RWPE1 (cell line): ENCODE results near the gene ZBTB25.
A peak's percentile ranks its signal among the peaks of the same experiment; 100 is the strongest.

Source experiments
- CTCF ChIA-PET: fragments of 350-600 bp; sonication (Branson Sonifier 250); formaldehyde crosslinking; extraction: SDS; loops from one replicate; lab custom pipeline; 2021; lab: Yijun Ruan, JAX
- POLR2A ChIA-PET: fragments of 400-600 bp; formaldehyde crosslinking; extraction: SDS; loops from one replicate; lab custom pipeline; 2020; ENCODE audit warnings: antibody characterized with exemption; ENCODE audit not compliant: low non-redundant PET; lab: Yijun Ruan, JAX
- DNase-seq: peaks from one replicate; pipeline ENCODE4 v3.0.0; 2012; ENCODE audit warnings: low spot score
- H3K27ac ChIP-seq: fragments of 450-650 bp; 2 replicates; pipeline ENCODE4 v1.5.1; 2017
- TF ChIP-seq, protein P1 (sequence below): fragments of 450-650 bp; conservative IDR thresholded peaks from 2 replicates; pipeline ENCODE4 v1.5.1; 2017; ENCODE audit warnings: low read depth, mild to moderate bottlenecking

The ZBTB25 gene

DNA sequence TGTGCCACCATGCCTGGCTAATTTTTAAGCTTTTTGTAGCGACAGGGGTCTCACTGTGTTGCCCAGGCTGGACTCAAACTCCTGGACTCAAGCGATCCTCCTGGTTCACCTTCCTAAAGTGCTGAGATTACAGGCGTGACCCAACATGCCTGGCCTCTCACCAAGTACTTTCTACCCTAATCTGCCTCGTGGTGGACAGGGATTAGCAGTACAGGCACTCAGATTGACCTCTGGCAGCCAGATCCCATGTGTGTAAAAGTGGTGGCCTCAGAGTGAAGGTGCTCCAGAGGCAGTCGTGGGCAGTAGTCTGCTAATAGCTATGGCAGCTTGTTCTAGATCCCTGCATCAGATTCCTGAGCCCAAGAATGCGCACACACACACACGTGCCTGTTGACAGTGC is 84.6 kb downstream of the ZBTB25 start:
- TF ChIP-seq, protein P1, sequence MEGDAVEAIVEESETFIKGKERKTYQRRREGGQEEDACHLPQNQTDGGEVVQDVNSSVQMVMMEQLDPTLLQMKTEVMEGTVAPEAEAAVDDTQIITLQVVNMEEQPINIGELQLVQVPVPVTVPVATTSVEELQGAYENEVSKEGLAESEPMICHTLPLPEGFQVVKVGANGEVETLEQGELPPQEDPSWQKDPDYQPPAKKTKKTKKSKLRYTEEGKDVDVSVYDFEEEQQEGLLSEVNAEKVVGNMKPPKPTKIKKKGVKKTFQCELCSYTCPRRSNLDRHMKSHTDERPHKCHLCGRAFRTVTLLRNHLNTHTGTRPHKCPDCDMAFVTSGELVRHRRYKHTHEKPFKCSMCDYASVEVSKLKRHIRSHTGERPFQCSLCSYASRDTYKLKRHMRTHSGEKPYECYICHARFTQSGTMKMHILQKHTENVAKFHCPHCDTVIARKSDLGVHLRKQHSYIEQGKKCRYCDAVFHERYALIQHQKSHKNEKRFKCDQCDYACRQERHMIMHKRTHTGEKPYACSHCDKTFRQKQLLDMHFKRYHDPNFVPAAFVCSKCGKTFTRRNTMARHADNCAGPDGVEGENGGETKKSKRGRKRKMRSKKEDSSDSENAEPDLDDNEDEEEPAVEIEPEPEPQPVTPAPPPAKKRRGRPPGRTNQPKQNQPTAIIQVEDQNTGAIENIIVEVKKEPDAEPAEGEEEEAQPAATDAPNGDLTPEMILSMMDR: no peak
- ChIA-PET CTCF (interaction anchor here (0.7 kb wide), 1 partner anchor 309 kb away, joined by 5 read pairs; no protein-coding TSS in a partner anchor), POLR2A (no interaction called here)

DNA sequence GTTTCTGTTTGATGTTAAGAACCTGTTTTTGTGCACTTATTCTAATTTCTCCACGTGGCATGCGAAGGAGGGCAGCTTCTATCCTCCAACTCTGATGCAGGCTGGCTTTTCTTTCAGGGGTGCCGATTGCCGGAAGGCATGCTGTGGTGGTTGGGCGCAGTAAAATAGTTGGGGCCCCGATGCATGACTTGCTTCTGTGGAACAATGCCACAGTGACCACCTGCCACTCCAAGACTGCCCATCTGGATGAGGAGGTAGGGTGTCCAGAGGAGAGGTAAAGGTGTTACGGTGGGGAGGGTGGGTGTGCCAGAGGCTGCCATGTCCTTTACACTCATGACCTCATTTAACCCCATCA is 85.9 kb downstream of the ZBTB25 start:
- POLR2A ChIA-PET: no interaction called here
- CTCF ChIA-PET: interaction anchor here (1.6 kb wide), 1 partner anchor 12 kb away, joined by 5 read pairs; no protein-coding TSS in a partner anchor
- TF ChIP-seq, protein P1: no peak
- DNase-seq: no peak
- H3K27ac ChIP-seq: no peak overlapping the region

More for the DNA sequence above, 84.6 kb downstream of the ZBTB25 start:
- H3K27ac ChIP-seq: peak overlapping the region; percentile 54
- DNase-seq: no peak

DNA sequence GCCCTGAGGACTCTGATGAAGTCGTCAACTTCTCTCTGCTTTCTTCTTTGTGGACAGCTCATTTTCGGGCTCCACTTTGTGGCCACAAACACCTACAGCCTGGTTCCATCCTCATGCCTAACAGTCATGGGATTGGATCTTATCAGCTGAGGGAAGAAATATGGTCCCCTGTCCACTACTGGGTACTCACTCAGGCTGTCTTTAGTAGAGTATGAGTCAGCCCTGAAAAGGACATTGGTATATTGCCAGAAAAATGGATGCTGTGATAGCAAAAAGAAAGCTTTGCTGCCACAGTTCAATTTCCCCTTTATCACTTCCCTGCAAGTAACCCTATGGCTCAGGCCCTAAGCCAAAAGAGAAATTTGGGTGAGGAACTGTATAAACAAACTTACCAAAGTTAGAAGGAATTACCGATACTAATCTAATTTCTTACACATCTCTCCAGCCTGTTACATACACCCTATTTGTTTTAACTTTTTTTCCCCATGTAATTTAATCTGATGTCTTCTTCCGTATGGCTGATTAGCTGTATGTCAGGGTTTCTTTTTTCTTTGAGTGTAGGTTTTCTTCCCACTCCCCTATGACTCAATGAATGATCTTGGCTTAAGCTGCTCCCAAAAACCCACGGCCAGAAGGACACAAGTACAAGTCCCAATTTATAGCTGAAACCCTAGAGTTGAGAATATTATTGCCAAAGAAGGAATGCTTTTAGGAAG is 86.4 kb downstream of the ZBTB25 start:
- no peak overlapping the region for H3K27ac ChIP-seq
- POLR2A ChIA-PET: interaction anchor here (0.6 kb wide), 1 partner anchor 48 kb away, joined by 3 read pairs; the partner anchor contains the start of gene AKAP5
- CTCF ChIA-PET: interaction anchor here (1.6 kb wide), 1 partner anchor 13 kb away, joined by 5 read pairs; no protein-coding TSS in a partner anchor
- TF ChIP-seq, protein P1: no peak
- DNase-seq: no peak

DNA sequence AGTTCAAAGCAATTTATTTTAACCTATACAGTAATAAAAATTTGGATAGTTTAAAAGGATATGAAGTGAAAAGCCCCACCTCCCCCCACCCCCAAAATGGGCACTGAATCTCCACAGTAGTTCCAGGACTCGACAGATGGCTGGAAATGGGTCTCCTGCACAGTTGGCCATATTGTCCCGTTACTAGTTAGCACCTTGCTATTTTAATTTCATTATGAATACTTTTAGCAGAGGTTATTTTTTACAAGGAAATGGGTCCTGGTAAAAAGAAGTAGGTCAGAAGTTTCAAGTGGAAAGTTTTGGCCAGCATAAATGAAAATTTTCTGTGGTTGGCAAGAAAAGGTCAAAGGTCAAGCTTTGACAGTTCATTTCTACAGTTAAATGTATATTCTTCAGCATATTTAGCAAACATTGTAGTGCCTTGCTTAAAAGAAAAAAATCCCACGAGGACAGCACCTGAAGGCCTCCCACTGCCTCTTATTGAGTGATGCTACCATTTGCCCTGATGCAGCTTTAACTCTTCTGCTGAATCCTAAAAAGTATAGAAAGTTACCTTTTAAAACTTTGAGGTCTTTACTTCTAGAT is 87.2 kb downstream of the ZBTB25 start:
- POLR2A ChIA-PET: interaction anchor here (0.6 kb wide), 1 partner anchor 49 kb away, joined by 3 read pairs; the partner anchor contains the start of gene AKAP5
- TF ChIP-seq, protein P1: no peak
- H3K27ac ChIP-seq: no peak overlapping the region
- CTCF ChIA-PET: interaction anchor here (1.6 kb wide), 1 partner anchor 14 kb away, joined by 5 read pairs; no protein-coding TSS in a partner anchor
- no peak for DNase-seq

DNA sequence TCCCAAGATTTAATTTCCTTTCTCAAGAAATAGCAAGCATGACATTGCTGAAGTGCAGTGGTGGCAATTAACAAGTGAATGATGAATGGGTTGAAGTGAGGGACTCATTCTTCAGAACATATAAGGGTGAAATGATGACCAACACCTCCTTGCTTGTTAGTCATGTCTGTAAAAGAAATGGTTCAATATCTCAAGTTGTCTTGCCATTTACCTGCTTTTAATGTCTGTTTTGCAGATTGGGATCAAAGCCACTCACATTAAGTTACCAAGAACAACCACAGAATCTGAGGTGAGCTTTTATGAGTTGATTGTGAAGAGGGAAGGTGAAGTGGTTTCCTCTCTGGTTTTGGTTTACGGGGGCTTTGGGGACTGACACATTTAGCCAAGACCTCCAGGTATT is 91.4 kb downstream of the ZBTB25 start:
- ChIA-PET POLR2A (no interaction called here), CTCF (interaction anchor here (0.6 kb wide), 1 partner anchor 11 kb away, joined by 3 read pairs; no protein-coding TSS in a partner anchor)
- H3K27ac ChIP-seq: no peak overlapping the region
- TF ChIP-seq, protein P1: no peak
- DNase-seq: no peak

DNA sequence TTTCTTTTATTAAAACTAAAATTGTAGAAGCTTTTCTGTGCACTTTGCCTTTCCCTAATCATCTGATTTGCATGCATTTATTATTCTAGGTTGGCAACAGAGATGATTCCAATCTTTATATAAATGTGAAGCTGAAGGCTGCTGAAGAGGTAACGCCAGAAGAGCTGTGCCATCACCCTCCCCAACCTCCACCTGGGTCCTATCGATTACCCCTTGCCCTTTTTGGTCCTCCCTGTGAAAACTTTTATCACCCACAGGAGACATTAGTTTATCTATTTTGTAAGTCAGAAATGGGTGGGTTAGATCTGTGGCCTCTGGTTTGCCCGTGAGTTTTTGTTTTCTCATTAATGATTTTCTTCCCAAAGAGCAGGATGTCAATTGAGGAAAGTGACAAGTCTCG is 92.6 kb downstream of the ZBTB25 start:
- TF ChIP-seq, protein P1: no peak
- ChIA-PET CTCF (no interaction called here), POLR2A (no interaction called here)
- no peak for DNase-seq
- H3K27ac ChIP-seq: no peak overlapping the region
